GM20000 (cell line): ENCODE data around the gene SLAMF8.

ENCODE experiments used
- DNase-seq: peaks from one replicate; pipeline ENCODE4 v3.0.0; 2012; ENCODE audit warnings: low spot score
- CTCF ChIP-seq: IDR thresholded peaks from 2 replicates; pipeline ENCODE4 v1.5.1; 2012; ENCODE audit warnings: mild to moderate bottlenecking, control low read depth; ENCODE audit errors: extremely low read depth, missing control alignments

SLAMF8 gene

GRCh38 chr1:159799446-159799985, 27.2 kb upstream of the SLAMF8 start:
- no peak for TF ChIP-seq CTCF
- DNase-seq = no peak

GRCh38 chr1:159800177-159800930, 26.3 kb upstream of the SLAMF8 start:
- TF ChIP-seq CTCF = no peak
- DNase-seq = no peak

- no peak for TF ChIP-seq CTCF
- no peak for DNase-seq
Measured at GRCh38 chr1:159802111-159802510, 24.6 kb upstream of the SLAMF8 start, which contains the start of gene FCRL6. Gene FCRL6, plus strand, starts transcription at chr1:159802360. Its CDS starts 65 bp downstream, at chr1:159802425.

DNA sequence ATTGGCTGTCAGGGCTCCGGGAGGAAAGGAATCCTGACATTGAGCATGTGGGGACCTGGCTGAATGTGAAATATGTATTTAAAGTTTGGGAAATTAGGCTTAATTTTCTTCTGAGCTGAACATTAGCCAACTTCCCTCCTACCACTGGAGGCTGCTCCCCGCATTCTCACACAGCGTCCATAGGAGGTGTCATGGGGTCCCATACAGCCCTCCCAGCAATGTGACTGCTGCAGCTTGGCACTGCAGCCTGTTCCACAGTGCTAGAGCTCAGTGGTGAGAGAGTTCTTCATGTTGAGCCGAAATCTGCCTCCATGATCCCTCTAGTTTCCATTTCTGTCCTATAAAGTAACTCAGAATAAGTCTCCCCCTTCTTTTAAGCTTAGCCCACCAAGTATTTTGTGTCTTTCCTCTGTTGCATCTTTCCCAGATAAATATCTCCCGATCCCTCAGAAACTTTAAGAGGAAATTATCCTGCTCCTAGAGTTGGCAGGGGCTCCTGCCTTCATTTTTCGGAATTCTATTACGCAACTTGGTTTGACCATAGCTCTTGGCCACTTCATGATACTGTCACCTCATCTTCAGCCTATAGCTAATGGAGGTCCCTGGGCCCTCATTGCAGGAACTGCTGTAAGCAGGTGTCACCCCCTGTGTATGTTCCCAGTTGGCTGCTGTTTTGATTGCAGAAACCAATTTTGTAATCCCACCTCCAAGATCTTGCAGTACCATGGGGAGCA, 22.6 kb upstream of the SLAMF8 start:
- DNase-seq = no peak
- no peak for TF ChIP-seq CTCF

GRCh38 chr1:159804924-159805323, 21.7 kb upstream of the SLAMF8 start:
- no peak for TF ChIP-seq CTCF
- no peak for DNase-seq

DNA sequence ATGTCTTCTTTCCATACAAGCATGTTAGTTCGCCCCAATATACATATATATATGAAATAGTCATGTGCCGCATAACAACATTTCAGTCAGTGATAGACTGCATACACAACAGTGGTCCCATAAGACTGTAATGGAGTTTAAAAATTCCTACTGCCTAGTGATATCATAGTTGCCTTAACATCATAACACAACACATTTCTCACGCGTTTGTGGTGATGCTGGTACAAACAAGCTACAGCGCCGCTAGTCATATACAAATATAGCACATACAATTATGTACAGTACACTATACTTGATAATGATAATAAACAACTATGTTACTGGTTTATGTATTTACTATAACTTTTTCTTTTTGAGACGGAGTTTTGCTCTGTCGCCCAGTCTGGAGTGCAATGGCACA, 10.7 kb upstream of the SLAMF8 start:
- TF ChIP-seq CTCF = no peak
- DNase-seq = no peak

DNA sequence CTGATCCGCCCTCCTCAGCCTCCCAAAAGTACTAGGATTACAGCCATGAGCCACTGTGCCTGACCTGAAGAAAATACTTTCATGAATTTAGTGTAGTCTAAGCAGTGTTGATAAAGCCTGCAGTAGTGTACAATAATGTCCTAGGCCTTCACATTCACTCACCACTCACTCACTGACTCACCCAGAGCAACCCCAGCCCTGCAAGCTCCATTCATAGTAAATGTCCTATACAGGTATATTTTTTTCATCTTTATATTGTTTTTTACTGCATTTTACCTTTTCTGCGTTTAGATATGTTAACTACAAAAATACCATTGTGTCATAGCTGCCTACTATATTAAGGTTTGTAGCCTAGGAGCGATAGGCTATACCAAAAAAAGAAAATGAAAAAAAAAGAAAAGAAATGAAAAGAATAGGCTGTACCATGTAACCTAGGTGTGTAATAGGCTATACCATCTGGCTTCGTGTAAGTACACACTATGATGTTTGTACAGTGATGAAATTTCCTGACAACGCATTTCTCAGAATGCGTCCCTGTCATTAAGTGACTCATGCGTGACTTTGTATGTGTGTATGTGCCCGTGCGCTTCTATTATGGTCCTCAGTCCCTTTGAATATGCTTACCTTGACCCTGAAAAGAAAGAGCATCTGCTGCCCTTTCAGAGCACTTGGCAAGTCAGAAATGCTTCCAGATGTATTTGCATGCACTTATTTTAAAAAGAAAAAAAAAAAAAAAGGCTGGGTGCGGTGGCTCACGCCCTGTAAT, 9.2 kb upstream of the SLAMF8 start:
- TF ChIP-seq CTCF = no peak
- no peak for DNase-seq
